CD4-positive, alpha-beta T cell treated with Interleukin-6 at 100 ng/mL for 8 hours (primary cell): ENCODE measurements around the gene SEC22C.

ENCODE experiments used
- DNase-seq: peaks from one replicate; pipeline ENCODE4 v3.0.0-alpha.2; 2020; ENCODE audit warnings: mixed read lengths, low spot score

SEC22C gene

GRCh38 chr3:42535981-42536784, 45.6 kb downstream of the SEC22C start:
- DNase-seq, result peak; percentile 62

DNA sequence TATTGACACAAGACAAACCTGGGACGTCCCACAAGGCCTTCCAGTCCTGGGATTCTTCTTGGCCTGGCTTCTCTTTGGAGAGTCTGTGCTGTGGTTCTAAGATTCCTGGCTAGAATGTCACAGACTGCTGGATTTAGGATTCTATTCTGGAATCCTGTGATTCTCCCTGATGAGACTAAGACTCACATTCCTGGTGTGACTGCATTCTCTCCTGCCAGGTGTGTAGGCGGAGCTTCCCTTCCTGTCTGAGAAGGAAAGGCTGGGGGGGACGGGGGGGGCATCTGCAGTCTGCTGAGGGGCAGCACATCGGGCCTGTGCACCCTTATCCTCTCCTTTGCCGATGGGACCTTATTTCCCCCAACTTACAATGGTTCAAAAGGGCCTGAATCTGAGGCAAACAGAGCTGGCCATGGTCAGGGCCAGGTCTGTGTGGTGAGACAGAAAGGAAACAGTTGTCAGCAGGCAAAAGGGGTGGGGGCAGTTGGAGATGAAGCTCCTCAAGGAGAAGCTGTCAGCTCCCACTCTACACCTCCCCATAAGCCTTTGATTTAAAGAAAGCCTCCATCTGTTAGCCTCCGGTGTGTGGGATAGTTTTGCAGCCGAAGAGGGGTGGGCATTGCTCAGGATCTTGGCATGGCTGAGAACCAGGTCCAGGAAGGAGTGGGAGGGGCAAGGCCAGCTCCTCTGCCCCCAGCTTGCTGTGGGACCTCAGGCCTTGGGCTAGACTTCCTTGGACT, 48.4 kb downstream of the SEC22C start:
- DNase-seq, result no peak

GRCh38 chr3:42532229-42532628, 49.5 kb downstream of the SEC22C start:
- DNase-seq, result no peak

DNA sequence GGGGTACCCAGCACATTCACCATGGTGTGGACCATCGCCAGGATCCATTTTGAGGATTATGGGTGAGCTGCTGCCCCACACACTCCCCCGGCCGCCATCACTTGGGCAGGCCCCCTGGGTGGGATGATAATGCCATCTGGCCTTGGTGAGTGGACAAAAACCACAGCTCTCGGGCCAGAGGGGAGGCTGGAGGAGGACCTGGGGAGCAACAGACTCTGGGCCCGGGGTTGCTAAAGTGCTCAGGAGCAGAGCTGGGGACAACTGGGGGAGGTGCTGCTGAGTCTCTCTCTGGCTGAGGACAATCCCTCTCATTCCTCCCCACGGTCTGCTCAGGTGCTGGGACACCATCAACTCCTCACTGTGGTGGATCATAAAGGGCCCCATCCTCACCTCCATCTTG, 50.3 kb downstream of the SEC22C start:
- DNase-seq, result no peak

DNA sequence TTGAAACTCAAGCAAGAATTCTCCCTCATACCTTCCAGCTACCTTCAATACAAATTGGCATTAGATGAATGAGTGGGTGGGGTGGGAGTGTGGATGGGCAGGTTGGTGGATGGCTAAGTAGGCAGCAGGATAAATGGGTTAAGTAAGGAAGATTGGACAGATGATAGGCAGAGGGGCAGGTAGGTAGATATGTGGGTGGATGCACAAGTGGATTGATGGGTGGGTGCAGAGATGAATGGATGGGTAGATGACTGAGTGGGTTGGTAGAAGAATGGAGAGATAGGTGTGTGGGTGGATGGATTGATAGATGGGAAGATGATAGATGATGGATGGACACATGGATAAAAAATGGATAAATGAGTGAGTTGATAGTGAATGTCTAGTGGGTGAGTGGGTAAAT, 51.7 kb downstream of the SEC22C start:
- no peak for DNase-seq

GRCh38 chr3:42529468-42529867, 52.3 kb downstream of the SEC22C start:
- peak; percentile 46 for DNase-seq

- no peak for DNase-seq
Measured at GRCh38 chr3:42527368-42527917, 54.3 kb downstream of the SEC22C start.

GRCh38 chr3:42526616-42527367, 55.0 kb downstream of the SEC22C start:
- peak; percentile 57 for DNase-seq

DNA sequence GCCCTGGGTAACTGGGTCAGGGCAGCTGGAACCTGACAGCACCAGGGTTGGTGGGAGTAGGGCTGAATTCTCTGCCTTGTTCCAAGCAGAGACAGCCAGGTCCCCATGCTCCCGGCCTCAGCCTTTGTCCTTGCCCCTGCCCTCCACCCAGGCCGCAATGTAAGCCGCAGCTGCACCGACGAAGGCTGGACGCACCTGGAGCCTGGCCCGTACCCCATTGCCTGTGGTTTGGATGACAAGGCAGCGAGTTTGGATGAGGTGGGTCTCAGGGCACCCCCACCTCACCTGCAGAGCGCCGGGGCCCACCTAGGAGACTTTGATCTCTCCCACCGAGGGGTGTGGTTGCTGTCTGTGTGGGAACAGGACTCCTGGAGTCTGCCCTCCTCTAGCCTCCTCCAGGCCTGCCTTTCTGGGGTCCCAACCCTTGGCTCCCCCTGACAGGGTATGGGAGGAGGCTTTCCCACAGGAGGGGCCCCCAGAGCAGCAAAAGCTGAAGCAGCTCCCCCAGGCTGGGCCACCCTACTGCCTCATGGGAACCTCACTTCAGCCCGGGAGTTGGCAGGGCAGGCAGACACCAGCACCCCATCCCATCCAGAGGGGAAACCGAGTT, 55.9 kb downstream of the SEC22C start:
- no peak for DNase-seq

DNA sequence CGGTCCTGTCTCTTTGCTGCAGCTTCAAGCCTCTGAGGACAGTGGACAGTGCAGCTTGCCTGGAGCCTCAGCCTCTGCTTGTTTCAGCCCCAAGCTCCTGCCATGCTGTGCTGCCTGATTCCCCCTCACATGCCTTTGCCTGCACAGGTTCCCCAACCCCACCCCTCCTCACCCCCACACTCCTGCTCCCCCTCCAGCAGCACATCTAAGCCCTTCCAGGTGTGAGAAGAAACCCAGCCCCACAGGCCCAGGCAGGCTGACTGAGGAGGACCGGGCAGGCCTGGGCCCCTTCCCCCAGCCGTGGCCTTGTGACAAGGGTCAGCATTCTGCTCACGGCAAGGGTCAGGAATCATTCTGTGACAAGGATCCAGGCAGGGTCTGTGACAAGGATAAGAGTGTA, 56.6 kb downstream of the SEC22C start:
- DNase-seq, result no peak

DNA sequence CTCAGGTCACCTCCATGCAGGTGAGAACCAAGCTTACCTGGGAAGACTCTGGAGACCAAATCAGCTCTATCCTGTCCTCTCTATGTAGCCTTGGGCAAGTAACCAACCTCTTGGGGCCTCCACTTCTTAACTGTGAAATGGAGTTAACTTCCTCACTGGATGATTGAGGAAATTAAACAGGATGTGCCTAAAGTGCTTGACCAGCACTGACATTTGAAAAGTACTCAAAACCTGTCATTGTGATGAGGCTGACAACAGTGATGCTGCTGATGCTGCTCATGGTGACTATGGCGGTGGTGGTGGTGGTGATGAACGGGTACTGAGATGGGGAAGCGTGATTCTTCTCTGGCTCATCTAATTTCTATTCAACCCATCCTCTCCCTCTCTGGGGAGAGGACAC, 57.0 kb downstream of the SEC22C start:
- no peak for DNase-seq

DNA sequence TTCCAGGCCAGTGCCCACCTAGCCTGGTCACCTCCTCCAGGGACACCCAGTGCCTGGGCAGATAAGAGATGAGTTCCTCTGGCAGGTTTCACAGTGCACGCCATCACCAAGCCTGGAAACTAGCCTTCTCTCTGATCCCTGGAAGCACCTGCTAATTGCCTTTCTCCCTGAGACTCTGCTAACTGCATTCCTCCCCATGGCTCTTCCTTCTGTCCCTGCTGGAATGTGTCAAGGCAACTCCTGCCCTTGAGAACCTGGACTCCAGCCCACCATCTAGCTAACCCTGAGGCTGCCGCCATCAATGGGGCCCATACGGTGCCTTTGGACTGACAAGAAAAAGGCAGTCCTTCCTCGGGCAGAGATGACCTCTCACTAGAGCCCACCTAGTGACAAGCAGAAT, 60.9 kb downstream of the SEC22C start:
- DNase-seq, result no peak

DNA sequence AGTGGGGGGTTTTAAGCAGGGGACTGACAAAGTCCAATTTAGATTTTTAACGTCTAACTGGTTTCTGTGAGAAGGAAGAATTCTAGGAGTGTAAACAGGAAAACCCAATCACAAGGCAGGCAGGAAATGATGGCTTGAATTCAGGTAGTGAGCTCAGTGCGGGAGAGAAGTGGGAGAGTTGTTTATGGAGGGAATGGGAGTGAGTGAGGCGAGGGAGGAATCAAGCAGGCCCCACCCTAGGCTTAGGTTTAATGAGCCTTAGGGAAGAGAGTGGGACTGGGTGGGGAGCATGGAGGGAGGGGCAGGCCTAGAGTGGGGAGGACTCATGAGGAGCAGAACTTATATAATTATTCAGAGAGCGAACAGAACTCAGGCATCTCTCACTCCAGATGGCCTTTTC, 61.4 kb downstream of the SEC22C start:
- DNase-seq, result no peak

DNA sequence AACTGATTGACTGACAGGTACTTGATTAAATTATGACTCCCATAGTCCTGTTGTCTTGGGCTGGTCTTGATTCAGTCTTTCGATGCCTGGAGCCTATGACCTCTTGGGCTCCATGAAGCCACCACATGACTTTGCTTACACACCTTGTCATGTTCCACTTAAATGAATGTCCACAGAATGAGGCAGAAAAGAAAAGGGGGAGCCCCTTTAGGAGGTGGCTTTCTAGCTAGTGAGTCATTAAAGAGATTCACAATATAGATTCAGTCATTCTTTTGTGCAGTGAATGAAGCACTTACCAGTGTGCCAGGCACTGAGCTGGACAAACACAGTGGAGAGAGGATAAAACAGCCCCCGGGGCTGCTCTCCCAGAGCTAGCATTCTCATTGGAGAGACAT, 62.2 kb downstream of the SEC22C start:
- DNase-seq, result no peak

- peak; percentile 48 for DNase-seq
Measured at GRCh38 chr3:42518800-42519567, 62.8 kb downstream of the SEC22C start.

- DNase-seq, result no peak
Measured at GRCh38 chr3:42517117-42517516, 64.7 kb downstream of the SEC22C start.

GRCh38 chr3:42516443-42516842, 65.3 kb downstream of the SEC22C start:
- DNase-seq, result no peak

GRCh38 chr3:42515976-42516375, 65.8 kb downstream of the SEC22C start:
- no peak for DNase-seq

DNA sequence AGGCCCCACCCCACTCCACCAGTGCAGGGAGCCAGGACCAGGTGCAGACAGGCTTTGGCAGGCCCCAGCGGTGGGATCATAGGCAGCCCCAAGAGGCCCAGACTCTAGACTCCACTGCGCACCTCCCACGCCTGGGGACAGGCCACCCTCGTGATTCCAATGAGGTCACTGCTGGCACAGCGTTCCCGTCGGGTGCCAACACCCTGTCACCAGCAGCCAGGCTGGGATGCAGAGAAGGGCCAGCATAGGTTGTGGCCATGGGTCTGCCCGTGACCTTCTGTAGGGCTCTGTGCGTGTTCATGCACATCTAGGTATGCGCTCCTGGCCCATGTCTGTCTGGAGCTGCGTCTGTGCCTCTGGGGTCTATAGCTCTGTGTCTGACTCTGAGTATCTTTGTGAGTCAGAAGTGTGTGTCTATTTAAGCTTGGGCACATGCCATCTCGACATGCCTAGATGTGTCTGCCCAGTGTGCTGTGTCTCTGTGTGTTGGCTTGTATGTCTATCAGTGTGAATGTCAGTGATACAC, 66.3 kb downstream of the SEC22C start:
- no peak for DNase-seq

DNA sequence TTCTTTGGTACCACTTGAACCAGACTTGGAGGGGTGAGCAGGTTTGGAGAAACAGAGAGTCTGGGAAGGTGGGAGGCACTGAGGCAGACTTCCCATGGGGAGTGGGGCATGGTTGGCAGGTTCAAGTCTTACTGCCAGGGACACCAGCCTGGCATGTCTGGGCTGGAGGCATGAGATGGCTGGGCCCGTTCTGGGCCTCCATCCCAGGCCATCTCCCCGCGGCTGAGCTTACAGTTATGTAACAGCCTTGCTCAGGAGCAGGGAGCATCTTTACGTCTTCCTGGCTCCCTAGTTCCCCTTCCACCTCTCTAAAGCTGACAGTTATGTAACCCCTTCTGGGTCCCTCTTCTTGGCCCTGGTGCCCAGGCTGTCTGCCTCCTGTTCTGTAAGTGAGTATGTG, 66.9 kb downstream of the SEC22C start:
- DNase-seq, result no peak

- no peak for DNase-seq
Measured at GRCh38 chr3:42513521-42513920, 68.2 kb downstream of the SEC22C start.
